Measurements from ENCODE around the gene TMCC1. TPM values are rescaled to one million over a fixed set of nuclear protein-coding genes. Genes with fewer than 3 reads are reported as not detected.
"Not testable (repeated sequence)": the region's sequence is repeated elsewhere in the genome, so short reads cannot be mapped to it uniquely, and the experiment has no call there.

The TMCC1 gene
- total RNA-seq, 1 donor from 2014 or later, result 22.4 TPM

DNA sequence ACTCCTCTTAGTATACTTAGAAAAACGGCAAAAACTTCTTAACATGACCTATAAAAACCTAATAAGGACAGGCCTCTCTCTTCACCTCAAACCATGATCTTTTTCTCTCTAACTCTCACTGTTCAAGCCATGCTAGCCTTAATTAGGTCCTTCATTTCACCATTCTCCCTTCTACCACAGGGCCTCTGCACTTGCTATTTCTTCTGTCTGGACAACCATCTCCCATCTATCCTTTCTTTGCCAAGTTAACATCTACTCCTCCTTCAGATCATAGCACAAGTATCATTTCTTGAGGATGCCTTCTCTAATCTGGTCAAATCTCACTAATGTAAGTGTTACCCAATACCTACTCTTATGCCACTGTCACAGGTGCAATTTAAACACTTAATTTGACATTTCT lies 39.1 kb downstream of the TMCC1 start:
- no peak for DNase-seq (ENCODE audit: low spot score)
- intact Hi-C loops (cut with micrococcal nuclease), result no loop called here
- Mint-ChIP-seq H3K4me1 (ENCODE audit: low read depth) (peaks cover 8% of the 10 kb centered on the region), H3K36me3 (ENCODE audit: low read depth) (peaks cover 37% of the 10 kb centered on the region), H3K27ac (no peak overlapping the region), H3K27me3 (ENCODE audit: insufficient read depth) (no peaks in the 10 kb centered on the region), H3K4me3 (no peak overlapping the region), H3K9me3 (peaks cover 12% of the 10 kb centered on the region)

DNA sequence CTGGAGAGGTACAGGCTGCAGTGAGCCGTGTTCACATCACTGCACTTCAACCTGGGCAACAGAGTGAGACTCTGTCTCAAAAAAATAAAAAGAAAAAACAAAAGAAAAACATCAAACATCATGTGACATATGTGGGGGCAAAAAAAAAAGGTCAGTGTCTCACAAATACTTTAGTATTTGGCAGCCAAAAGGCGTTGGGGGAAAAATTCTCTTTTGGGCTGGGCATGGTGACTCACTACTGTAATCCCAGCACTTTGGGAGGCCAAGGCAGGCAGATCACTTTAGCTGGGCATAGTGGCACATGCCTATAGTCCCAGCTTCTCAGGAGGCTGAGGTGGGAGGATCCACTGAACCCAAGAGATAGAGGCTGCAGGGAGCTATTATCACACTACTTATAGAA lies 47.6 kb downstream of the TMCC1 start:
- no peaks in the 10 kb centered on the region for H3K4me1 Mint-ChIP-seq (ENCODE audit: low read depth)
- intact Hi-C loops (cut with micrococcal nuclease), result no loop called here
- no peak overlapping the region for H3K27ac Mint-ChIP-seq
- DNase-seq (ENCODE audit: low spot score), result no peak
- H3K36me3 Mint-ChIP-seq (ENCODE audit: low read depth), result peaks cover 10% of the 10 kb centered on the region
- no peak overlapping the region for H3K4me3 Mint-ChIP-seq
- H3K9me3 Mint-ChIP-seq, result peaks cover 20% of the 10 kb centered on the region
- no peaks in the 10 kb centered on the region for H3K27me3 Mint-ChIP-seq (ENCODE audit: insufficient read depth)

DNA sequence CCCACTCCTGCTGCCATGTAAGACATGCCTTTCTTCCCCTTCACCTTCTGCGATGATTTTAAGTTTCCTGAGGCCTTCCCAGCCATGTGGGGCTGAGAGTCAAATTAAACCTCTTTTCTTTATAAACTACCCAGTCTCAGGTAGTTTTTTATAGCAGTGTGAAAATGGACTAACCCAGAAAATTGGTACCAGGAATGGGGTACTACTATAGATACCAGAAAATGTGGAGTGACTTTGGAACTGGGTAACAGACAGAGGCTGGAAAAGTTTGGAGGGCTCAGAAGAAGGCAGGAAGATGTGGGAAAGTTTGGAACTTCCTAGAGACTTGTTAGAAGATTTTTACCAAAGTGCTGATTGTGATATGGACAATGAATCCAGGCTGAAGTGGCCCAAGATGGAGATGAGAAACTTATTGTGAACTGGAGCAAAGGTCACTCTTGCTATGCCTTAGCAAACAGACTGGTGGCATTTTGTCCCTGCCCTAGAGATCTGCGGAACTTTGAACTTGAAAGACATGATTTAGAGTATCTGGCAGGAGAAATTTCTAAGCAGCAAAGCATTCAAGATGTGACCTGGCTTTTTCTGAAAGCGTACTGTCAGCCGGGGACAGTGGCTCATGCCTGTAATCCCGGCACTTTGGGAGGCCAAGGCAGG lies 52.7 kb downstream of the TMCC1 start:
- Mint-ChIP-seq H3K36me3 (ENCODE audit: low read depth) (peaks cover 6% of the 10 kb centered on the region), H3K27me3 (ENCODE audit: insufficient read depth) (no peaks in the 10 kb centered on the region), H3K27ac (no peak overlapping the region), H3K9me3 (peaks cover 16% of the 10 kb centered on the region), H3K4me1 (ENCODE audit: low read depth) (no peaks in the 10 kb centered on the region), H3K4me3 (no peak overlapping the region)
- DNase-seq (ENCODE audit: low spot score), result no peak
- intact Hi-C loops (cut with micrococcal nuclease), result no loop called here

DNA sequence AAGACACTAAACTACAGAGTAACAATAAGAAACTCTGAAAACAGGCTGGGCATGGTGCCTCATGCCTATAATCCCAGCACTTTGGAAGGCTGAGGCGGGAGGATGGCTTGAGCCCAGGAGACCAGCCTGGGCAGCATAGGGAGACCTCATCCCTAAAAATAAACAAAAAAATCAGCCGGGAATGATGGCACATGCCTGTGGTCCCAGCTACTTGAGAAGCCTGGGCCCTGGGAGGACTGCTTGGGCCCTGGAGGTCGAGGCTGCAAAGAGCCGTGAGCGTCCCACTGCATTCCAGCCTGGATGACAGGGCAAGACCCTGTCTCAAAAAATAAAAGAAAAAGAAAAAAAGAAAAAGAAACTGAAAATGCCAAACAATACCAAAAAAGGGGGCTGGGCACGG lies 55.4 kb downstream of the TMCC1 start:
- Mint-ChIP-seq H3K4me1 (ENCODE audit: low read depth) (no peaks in the 10 kb centered on the region), H3K4me3 (no peak overlapping the region), H3K9me3 (peaks cover 5% of the 10 kb centered on the region), H3K27me3 (ENCODE audit: insufficient read depth) (no peaks in the 10 kb centered on the region), H3K36me3 (ENCODE audit: low read depth) (peaks cover 6% of the 10 kb centered on the region), H3K27ac (no peak overlapping the region)
- DNase-seq (ENCODE audit: low spot score), result no peak
- intact Hi-C loops (cut with micrococcal nuclease), result no loop called here

DNA sequence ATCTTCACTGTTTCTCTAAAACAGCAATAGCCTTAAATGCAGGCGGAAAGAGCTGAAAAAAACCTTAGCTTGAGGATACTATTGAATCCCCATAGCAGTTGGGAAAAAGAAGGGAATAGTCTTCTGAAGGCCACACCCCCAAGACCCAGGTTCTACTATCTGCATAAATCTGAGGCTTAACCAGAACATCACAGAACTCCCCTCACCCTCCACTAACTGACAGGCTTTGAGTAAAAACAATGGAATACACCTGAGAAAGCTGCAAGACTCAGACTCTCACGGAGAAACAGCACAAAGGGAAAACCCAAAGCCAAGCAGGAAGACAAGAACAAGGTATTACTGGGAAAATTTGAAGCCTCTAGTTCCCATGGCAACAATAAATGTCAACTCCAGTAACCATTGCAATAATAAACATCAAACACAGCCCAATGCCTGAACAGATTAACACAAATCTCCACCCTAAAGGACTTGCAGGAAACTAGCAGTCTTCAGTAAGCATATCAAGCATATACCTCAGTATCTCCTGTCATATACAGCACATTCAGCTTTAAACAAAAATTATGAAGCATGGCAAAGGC lies 56.4 kb downstream of the TMCC1 start:
- Mint-ChIP-seq H3K36me3 (ENCODE audit: low read depth) (peaks cover 6% of the 10 kb centered on the region), H3K27ac (no peak overlapping the region), H3K27me3 (ENCODE audit: insufficient read depth) (no peaks in the 10 kb centered on the region), H3K4me3 (no peak overlapping the region), H3K4me1 (ENCODE audit: low read depth) (no peaks in the 10 kb centered on the region), H3K9me3 (peaks cover 5% of the 10 kb centered on the region)
- DNase-seq (ENCODE audit: low spot score), result no peak
- intact Hi-C loops (cut with micrococcal nuclease), result no loop called here

DNA sequence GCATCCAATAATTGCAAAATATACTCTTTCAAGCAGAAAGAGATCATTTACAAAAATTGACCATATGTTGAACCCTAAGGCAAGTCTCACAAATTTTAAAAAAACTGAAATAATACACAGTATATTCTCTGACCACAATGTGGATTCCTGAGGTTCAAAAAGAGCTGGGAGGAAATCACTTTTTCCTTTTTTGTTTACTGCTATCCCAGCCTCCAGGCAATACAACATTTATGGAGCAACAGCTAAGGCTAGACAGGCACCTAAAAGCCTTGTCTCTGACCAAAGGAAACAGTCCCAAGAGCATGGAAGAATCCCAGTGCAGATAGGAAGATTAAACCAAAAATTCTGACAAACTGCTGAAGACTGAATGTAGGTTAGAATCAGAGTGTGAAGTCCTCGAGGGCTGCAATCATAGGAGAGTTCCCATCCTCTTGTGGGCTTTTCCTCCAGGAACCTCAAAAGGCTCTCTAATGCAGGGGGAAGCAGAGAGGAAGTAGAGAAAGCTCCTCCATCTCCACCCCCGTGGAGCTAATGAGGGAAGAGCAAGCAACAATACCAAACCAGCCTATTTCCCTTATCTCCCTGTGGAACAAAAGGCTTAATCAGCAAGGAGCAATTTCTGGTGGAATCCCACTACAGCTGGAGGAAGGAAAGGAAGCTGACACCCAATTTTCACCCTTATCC lies 57.0 kb downstream of the TMCC1 start:
- H3K4me1 Mint-ChIP-seq (ENCODE audit: low read depth), result no peaks in the 10 kb centered on the region
- peaks cover 5% of the 10 kb centered on the region for H3K9me3 Mint-ChIP-seq
- no peak overlapping the region for H3K4me3 Mint-ChIP-seq
- no peak overlapping the region for H3K27ac Mint-ChIP-seq
- peaks cover 6% of the 10 kb centered on the region for H3K36me3 Mint-ChIP-seq (ENCODE audit: low read depth)
- H3K27me3 Mint-ChIP-seq (ENCODE audit: insufficient read depth), result no peaks in the 10 kb centered on the region
- DNase-seq (ENCODE audit: low spot score), result no peak
- intact Hi-C loops (cut with micrococcal nuclease), result no loop called here

DNA sequence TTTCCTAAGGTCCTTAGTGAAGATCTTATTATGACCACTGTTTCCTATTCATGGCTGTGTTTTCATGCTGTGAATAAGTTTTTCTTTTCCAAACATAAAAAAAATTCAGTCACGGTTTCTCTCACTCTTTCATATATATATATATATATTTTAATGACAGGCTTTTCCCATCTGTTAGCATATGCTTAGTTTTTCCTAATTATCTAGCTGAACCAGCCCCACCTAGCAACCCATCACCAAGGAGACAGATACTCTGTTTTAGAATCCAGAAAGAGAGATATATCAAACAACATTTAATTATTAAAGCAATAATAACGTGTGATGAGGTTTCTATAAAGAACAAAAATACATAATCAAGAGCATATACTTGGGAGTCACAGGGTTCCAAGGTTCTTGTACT lies 58.3 kb downstream of the TMCC1 start:
- Mint-ChIP-seq H3K4me1 (ENCODE audit: low read depth) (no peaks in the 10 kb centered on the region), H3K27me3 (ENCODE audit: insufficient read depth) (no peaks in the 10 kb centered on the region), H3K9me3 (no peaks in the 10 kb centered on the region), H3K4me3 (no peak overlapping the region), H3K27ac (no peak overlapping the region), H3K36me3 (ENCODE audit: low read depth) (no peaks in the 10 kb centered on the region)
- intact Hi-C loops (cut with micrococcal nuclease), result no loop called here
- no peak for DNase-seq (ENCODE audit: low spot score)

DNA sequence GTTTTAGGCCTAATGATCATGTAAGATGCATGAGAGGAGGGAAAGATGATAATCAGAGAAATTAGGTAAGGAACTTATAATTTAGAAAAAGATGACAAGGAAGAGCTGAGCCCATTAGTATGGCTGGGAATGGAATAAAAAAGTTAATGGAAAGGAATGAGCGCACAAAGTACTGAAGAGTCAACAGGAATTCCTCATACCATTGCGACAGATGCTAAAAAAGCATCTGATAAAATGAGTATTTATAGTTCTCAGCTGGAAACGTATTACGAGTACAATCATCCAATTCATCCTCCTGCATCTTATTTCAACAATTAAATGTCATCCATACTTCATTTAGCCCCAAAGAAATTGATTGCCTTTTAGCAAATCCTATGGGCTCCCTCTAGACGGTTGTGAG lies 58.9 kb downstream of the TMCC1 start:
- no peaks in the 10 kb centered on the region for H3K4me1 Mint-ChIP-seq (ENCODE audit: low read depth)
- intact Hi-C loops (cut with micrococcal nuclease), result no loop called here
- no peak for DNase-seq (ENCODE audit: low spot score)
- no peak overlapping the region for H3K27ac Mint-ChIP-seq
- no peak overlapping the region for H3K4me3 Mint-ChIP-seq
- no peaks in the 10 kb centered on the region for H3K9me3 Mint-ChIP-seq
- H3K36me3 Mint-ChIP-seq (ENCODE audit: low read depth), result no peaks in the 10 kb centered on the region
- no peaks in the 10 kb centered on the region for H3K27me3 Mint-ChIP-seq (ENCODE audit: insufficient read depth)

DNA sequence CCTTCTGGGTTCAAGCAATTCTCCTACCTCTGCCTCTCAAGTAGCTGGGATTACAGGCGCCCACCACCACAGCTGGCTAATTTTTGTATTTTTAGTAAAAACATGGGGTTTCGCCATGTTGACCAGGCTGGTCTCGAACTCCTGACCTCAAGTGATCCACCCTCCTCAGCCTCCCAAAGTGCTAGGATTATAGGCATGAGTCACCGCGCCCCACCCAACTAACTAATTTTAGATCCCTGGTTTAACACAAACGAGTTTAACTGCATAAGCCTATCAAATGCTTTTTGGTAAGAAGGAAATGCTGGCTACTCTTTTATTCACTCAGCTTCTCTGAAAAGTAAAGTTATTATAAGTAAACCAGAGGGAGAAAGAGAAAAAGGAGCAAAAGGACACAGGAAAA lies 61.6 kb downstream of the TMCC1 start:
- H3K9me3 Mint-ChIP-seq; H3K27me3 Mint-ChIP-seq (ENCODE audit: insufficient read depth); H3K36me3 Mint-ChIP-seq (ENCODE audit: low read depth); H3K4me3 Mint-ChIP-seq; H3K27ac Mint-ChIP-seq; DNase-seq (ENCODE audit: low spot score); intact Hi-C loops (cut with micrococcal nuclease): not testable (repeated sequence)
- H3K4me1 Mint-ChIP-seq (ENCODE audit: low read depth), result peaks cover 12% of the 10 kb centered on the region

DNA sequence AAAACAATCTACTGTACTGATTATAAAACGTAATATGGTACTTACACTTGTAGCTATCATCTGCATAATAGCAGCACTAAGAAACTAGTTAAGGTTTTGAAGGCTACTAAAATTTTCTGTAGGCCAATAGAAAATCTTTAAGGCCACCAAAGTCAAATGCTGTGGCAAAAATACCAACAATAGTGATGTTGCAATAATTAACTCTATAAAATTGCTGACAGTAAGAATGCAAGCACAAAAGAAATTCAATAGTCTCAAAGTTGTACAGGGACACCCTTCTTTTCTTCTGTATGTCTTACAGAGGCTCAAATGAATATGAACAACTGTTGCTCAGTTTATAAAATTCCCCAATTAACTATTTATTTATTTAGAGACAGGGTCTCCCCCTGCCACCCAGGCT lies 62.0 kb downstream of the TMCC1 start:
- H3K9me3 Mint-ChIP-seq, result no peaks in the 10 kb centered on the region
- H3K4me3 Mint-ChIP-seq, result no peak overlapping the region
- H3K4me1 Mint-ChIP-seq (ENCODE audit: low read depth), result peaks cover 14% of the 10 kb centered on the region
- H3K27ac Mint-ChIP-seq, result no peak overlapping the region
- peaks cover 1% of the 10 kb centered on the region for H3K36me3 Mint-ChIP-seq (ENCODE audit: low read depth)
- H3K27me3 Mint-ChIP-seq (ENCODE audit: insufficient read depth), result no peaks in the 10 kb centered on the region
- intact Hi-C loops (cut with micrococcal nuclease), result no loop called here
- no peak for DNase-seq (ENCODE audit: low spot score)

DNA sequence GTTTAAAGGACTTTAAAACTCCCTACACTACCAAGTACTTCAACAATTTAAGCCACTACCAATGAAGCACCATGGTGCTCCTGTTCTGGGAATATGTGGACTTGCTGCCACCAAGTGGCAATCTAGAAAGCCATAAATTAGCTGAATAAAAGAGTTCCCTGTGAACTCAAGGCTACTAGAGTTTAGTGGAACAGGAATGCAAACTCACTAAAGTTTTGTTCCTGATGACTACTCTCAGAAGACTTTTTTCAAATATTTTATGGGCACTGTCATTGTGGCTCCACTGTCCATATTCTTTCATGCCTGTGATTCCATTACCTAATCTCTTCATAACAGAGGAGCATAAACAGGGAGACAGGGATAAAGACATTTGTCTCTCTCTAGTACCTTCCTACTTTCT lies 63.9 kb downstream of the TMCC1 start:
- peaks cover 20% of the 10 kb centered on the region for H3K4me1 Mint-ChIP-seq (ENCODE audit: low read depth)
- peak; percentile 5 for DNase-seq (ENCODE audit: low spot score)

DNA sequence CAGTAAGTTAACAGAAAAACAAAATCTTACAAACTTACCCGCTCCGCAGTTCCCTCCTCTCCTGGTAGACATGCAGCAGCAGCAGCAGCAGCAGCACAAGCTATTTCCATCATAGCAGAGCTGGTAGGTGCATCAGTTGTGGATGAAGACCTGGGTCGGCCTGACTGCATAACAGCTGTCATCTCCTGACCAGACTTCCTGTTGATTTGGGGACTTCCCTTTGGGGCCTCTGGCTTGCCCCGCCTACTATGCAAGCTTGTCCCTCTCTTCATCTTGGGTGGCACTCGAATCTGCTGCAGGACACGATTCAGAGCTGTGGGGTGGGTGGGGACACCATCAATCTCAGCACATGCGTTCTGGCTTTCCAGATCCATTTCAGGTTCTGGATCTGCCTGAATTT lies 65.7 kb downstream of the TMCC1 start:
- Mint-ChIP-seq H3K4me3 (no peak overlapping the region), H3K4me1 (ENCODE audit: low read depth) (peaks cover 20% of the 10 kb centered on the region), H3K27ac (peak overlapping the region; percentile 69), H3K9me3 (no peaks in the 10 kb centered on the region), H3K36me3 (ENCODE audit: low read depth) (peaks cover 1% of the 10 kb centered on the region), H3K27me3 (ENCODE audit: insufficient read depth) (no peaks in the 10 kb centered on the region)
- peak; percentile 20 for DNase-seq (ENCODE audit: low spot score)
- intact Hi-C loops (cut with micrococcal nuclease), result loop anchor here (10.0 kb wide), 1 partner anchor 443 kb away; no protein-coding TSS in a partner anchor

More for the DNA sequence above, 63.9 kb downstream of the TMCC1 start:
- Mint-ChIP-seq H3K27me3 (ENCODE audit: insufficient read depth) (no peaks in the 10 kb centered on the region), H3K27ac (no peak overlapping the region), H3K9me3 (no peaks in the 10 kb centered on the region), H3K4me3 (no peak overlapping the region), H3K36me3 (ENCODE audit: low read depth) (peaks cover 1% of the 10 kb centered on the region)
- intact Hi-C loops (cut with micrococcal nuclease), result loop anchor here (1.0 to 10.0 kb wide), 5 partner anchors 105 to 445 kb away; no protein-coding TSS in a partner anchor

DNA sequence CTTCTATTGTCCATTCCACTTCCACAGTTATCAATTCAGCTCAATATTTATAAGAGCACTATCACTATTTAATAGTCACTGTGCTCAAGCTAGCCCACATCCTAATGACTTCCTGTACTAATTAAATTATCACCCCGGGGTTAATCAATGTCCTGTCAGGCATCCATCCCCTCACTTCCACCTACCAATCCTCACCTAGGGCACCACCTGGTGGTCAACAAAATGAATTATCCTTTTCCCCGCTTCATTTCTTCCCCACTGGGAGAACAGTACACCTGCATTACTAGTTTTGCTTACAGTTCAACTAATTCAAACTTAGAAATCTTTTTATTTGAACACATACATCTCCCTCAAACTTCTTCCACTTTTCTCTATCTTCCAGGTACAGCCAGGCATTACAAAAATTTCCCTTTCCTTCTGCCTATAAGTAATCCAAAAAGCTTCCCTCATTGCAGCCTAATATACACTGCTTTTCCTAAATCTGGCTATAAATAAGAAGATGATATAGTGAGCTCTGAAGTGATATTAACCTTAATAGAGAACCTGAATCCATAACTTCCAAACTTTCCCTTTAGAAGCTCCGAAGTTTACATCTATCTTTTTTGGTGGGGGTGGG lies 68.5 kb downstream of the TMCC1 start:
- Mint-ChIP-seq H3K27ac (no peak overlapping the region), H3K4me1 (ENCODE audit: low read depth) (peaks cover 20% of the 10 kb centered on the region), H3K9me3 (no peaks in the 10 kb centered on the region), H3K27me3 (ENCODE audit: insufficient read depth) (no peaks in the 10 kb centered on the region), H3K4me3 (no peak overlapping the region), H3K36me3 (ENCODE audit: low read depth) (peaks cover 1% of the 10 kb centered on the region)
- DNase-seq (ENCODE audit: low spot score), result peak; percentile 19
- intact Hi-C loops (cut with micrococcal nuclease), result loop anchor here (1.0 to 10.0 kb wide), 4 partner anchors 175 to 440 kb away; no protein-coding TSS in a partner anchor
